ENCODE results near the gene ZNF414. TPM values are rescaled to one million over a fixed set of nuclear protein-coding genes. Genes with fewer than 3 reads are reported as not detected.

Gene ZNF414
- polyA plus RNA-seq, 1 donor (not counting 4 experiments of a cell fraction or from before 2014, with no cell fraction given) = 1.9 TPM

DNA sequence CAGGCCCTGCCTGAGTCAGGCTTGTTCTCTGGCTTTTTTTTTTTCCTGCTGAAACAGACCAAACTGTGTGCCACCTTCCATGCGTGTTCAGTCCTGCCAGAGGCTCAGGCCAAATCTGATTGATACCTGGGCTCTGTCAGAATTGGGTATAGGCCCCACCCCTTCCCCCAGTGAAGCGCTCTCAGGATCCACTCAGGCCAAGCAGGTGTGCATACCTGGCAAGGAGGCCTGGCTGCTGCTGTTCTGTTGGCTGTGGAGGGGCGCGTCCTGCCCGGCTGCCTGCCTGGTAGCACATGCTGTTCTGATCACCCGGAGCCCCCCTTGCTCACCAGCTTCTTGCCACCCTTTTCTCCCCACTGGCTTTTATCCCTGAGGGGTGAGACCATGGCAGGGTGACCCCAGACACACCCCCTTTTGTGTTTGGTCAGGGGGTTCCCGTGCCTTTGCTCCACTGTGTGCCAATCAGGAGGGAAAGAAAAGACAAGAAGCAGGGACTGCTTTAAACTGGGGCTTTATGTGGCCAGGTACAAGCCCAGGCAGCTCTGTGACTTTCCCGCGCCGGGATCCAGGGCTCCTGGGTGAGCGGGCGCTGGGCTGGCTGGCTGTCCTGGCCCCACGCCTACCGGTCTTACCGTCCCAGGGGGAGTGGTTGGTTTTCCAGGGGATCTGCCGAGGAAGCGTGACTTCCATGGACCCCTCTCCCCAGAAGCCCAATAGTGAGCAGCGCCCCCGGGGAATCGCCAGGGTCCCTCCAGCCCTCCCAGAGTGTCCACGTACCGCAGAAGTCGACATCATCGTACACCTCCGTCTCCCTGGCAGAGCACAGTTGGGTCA is 24.2 kb downstream of the ZNF414 start:
- H3K27me3 ChIP-seq (ENCODE audit: control insufficient read depth, extremely low read depth, insufficient read depth, low read length) = no peaks in the 10 kb centered on the region
- TF ChIP-seq, protein P1, sequence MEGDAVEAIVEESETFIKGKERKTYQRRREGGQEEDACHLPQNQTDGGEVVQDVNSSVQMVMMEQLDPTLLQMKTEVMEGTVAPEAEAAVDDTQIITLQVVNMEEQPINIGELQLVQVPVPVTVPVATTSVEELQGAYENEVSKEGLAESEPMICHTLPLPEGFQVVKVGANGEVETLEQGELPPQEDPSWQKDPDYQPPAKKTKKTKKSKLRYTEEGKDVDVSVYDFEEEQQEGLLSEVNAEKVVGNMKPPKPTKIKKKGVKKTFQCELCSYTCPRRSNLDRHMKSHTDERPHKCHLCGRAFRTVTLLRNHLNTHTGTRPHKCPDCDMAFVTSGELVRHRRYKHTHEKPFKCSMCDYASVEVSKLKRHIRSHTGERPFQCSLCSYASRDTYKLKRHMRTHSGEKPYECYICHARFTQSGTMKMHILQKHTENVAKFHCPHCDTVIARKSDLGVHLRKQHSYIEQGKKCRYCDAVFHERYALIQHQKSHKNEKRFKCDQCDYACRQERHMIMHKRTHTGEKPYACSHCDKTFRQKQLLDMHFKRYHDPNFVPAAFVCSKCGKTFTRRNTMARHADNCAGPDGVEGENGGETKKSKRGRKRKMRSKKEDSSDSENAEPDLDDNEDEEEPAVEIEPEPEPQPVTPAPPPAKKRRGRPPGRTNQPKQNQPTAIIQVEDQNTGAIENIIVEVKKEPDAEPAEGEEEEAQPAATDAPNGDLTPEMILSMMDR (optimal IDR thresholded peaks at IDR 0.05 in 1 of 3, IDR thresholded peaks at IDR 0.05 in 1 of 3, conservative IDR thresholded peaks at IDR 0.05 in 1 of 3; ENCODE audit: extremely low read depth in 1 of 3, insufficient read depth in 2 of 3, low read length in 3 of 3) = no peak
- TF ChIP-seq EZH2 (IDR thresholded peaks at IDR 0.05; ENCODE audit: low read length) = no peak
- H2AFZ ChIP-seq (ENCODE audit: control insufficient read depth, low read length) = no peak overlapping the region
- DNase-seq (ENCODE audit: low read depth, low spot score) = peak; percentile 76
- H4K20me1 ChIP-seq (ENCODE audit: control insufficient read depth, extremely low read depth, insufficient read depth, low read length) = peaks cover 2% of the 10 kb centered on the region
- peak overlapping the region in 2 of 3 experiments; percentile 40 to 61 for H3K4me3 ChIP-seq (ENCODE audit: control insufficient read depth in 2 of 3, extremely low read depth in 1 of 3, insufficient read depth in 2 of 3, low read depth in 1 of 3, low read length in 3 of 3)
- no peaks in the 10 kb centered on the region for H3K9me3 ChIP-seq (ENCODE audit: control insufficient read depth, low read depth, low read length)
- H3K9me1 ChIP-seq (ENCODE audit: control insufficient read depth, extremely low read depth, insufficient read depth, low read length) = no peaks in the 10 kb centered on the region
- dilution Hi-C loops (cut with MboI; ENCODE audit: extremely low pct_ligation_motif_present, low sequenced_read_pairs) = no loop called here
- peaks cover 31 to 34% of the 10 kb centered on the region in 2 experiments for H3K36me3 ChIP-seq (ENCODE audit: control insufficient read depth in 2 of 2, extremely low read depth in 1 of 2, insufficient read depth in 2 of 2, low read length in 2 of 2)
- H3K9ac ChIP-seq (ENCODE audit: control insufficient read depth, extremely low read depth, insufficient read depth, low read length) = peak overlapping the region; percentile 58
- FAIRE-seq = peak; percentile 93
- H3K79me2 ChIP-seq (ENCODE audit: control insufficient read depth, insufficient read depth, low read length) = peaks cover 3% of the 10 kb centered on the region
- peak overlapping the region; percentile 84 for H3K4me2 ChIP-seq (ENCODE audit: control insufficient read depth, extremely low read depth, insufficient read depth, low read depth, low read length)
- peaks cover 25% of the 10 kb centered on the region for H3K4me1 ChIP-seq (ENCODE audit: control insufficient read depth, extremely low read depth, insufficient read depth, low read length)
- H3K27ac ChIP-seq (ENCODE audit: control insufficient read depth, insufficient read depth, low read length) = peak overlapping the region; percentile 67

DNA sequence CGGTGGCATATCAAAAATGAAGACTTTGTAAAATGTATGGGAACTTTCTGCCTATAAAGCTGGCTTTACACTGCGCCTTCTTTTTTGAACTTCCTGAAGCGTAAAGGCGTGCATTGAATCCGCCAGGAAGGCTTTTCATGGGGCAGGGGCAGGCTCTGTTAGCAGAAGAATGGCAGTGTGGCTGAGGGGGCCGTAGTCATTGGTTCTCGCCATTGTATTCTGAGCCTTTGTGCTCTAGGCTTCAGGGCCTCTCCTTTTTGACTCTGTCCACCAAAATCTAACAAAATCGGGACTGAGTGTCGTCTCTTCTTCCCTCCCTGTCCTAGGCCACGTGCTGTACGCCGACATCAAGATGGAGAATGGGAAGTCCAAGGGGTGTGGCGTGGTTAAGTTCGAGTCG is 25.6 kb downstream of the ZNF414 start:
- Histone ChIP-seq H3K79me2 (ENCODE audit: control insufficient read depth, insufficient read depth, low read length) (peaks cover 7% of the 10 kb centered on the region), H3K27me3 (ENCODE audit: control insufficient read depth, extremely low read depth, insufficient read depth, low read length) (no peaks in the 10 kb centered on the region), H3K9ac (ENCODE audit: control insufficient read depth, extremely low read depth, insufficient read depth, low read length) (no peak overlapping the region), H3K9me3 (ENCODE audit: control insufficient read depth, low read depth, low read length) (no peaks in the 10 kb centered on the region), H3K36me3 (ENCODE audit: control insufficient read depth in 2 of 2, extremely low read depth in 1 of 2, insufficient read depth in 2 of 2, low read length in 2 of 2) (peaks cover 31 to 44% of the 10 kb centered on the region in 2 experiments), H3K27ac (ENCODE audit: control insufficient read depth, insufficient read depth, low read length) (no peak overlapping the region), H3K4me3 (ENCODE audit: control insufficient read depth in 2 of 3, extremely low read depth in 1 of 3, insufficient read depth in 2 of 3, low read depth in 1 of 3, low read length in 3 of 3) (no peak overlapping the region), H3K9me1 (ENCODE audit: control insufficient read depth, extremely low read depth, insufficient read depth, low read length) (no peaks in the 10 kb centered on the region), H2AFZ (ENCODE audit: control insufficient read depth, low read length) (no peak overlapping the region), H3K4me1 (ENCODE audit: control insufficient read depth, extremely low read depth, insufficient read depth, low read length) (peaks cover 20% of the 10 kb centered on the region), H4K20me1 (ENCODE audit: control insufficient read depth, extremely low read depth, insufficient read depth, low read length) (peaks cover 2% of the 10 kb centered on the region), H3K4me2 (ENCODE audit: control insufficient read depth, extremely low read depth, insufficient read depth, low read depth, low read length) (no peak overlapping the region)
- dilution Hi-C loops (cut with MboI; ENCODE audit: extremely low pct_ligation_motif_present, low sequenced_read_pairs) = no loop called here
- DNase-seq (ENCODE audit: low read depth, low spot score) (no peak), FAIRE-seq (no peak)
- no peak for TF ChIP-seq EZH2 (IDR thresholded peaks at IDR 0.05; ENCODE audit: low read length)
- TF ChIP-seq, protein P1 (optimal IDR thresholded peaks at IDR 0.05 in 1 of 3, IDR thresholded peaks at IDR 0.05 in 1 of 3, conservative IDR thresholded peaks at IDR 0.05 in 1 of 3; ENCODE audit: extremely low read depth in 1 of 3, insufficient read depth in 2 of 3, low read length in 3 of 3) = no peak
